Measurements from ENCODE around the gene PWWP2B.

Gene PWWP2B

GRCh38 chr10:132397036-132397541 lies at the start of gene PWWP2B:
Gene PWWP2B, plus strand, starts transcription at chr10:132397200. Its CDS starts 27 bp downstream, at chr10:132397227.
- DNase-seq, result peak; percentile 45

GRCh38 chr10:132347211-132347930 lies 49.6 kb upstream of the PWWP2B start:
- no peak for DNase-seq

GRCh38 chr10:132347931-132348267 lies 49.1 kb upstream of the PWWP2B start:
- no peak for DNase-seq

GRCh38 chr10:132349766-132350165 lies 47.2 kb upstream of the PWWP2B start:
- no peak for DNase-seq

- no peak for DNase-seq
Measured at GRCh38 chr10:132350391-132350790, 46.6 kb upstream of the PWWP2B start.

GRCh38 chr10:132350946-132351345 lies 46.1 kb upstream of the PWWP2B start:
- DNase-seq, result no peak

- DNase-seq, result no peak
Measured at GRCh38 chr10:132351611-132352010, 45.4 kb upstream of the PWWP2B start.

- DNase-seq, result peak; percentile 78
Measured at GRCh38 chr10:132352462-132353308, 44.3 kb upstream of the PWWP2B start.

GRCh38 chr10:132353456-132354355 lies 43.3 kb upstream of the PWWP2B start:
- no peak for DNase-seq

- no peak for DNase-seq
Measured at GRCh38 chr10:132354356-132355094, 42.5 kb upstream of the PWWP2B start.

- DNase-seq, result no peak
Measured at GRCh38 chr10:132355297-132355696, 41.7 kb upstream of the PWWP2B start.

- DNase-seq, result no peak
Measured at GRCh38 chr10:132355754-132356153, 41.2 kb upstream of the PWWP2B start.

GRCh38 chr10:132356621-132357195 lies 40.3 kb upstream of the PWWP2B start:
- no peak for DNase-seq

- DNase-seq, result no peak
Measured at GRCh38 chr10:132357286-132358058, 39.5 kb upstream of the PWWP2B start.

GRCh38 chr10:132359305-132360040 lies 37.5 kb upstream of the PWWP2B start:
- DNase-seq, result peak; percentile 7

- peak; percentile 31 for DNase-seq
Measured at GRCh38 chr10:132360766-132361447, 36.1 kb upstream of the PWWP2B start.

- DNase-seq, result no peak
Measured at GRCh38 chr10:132361581-132362101, 35.4 kb upstream of the PWWP2B start.

- no peak for DNase-seq
Measured at GRCh38 chr10:132362151-132362611, 34.8 kb upstream of the PWWP2B start.

- DNase-seq, result no peak
Measured at GRCh38 chr10:132363376-132363775, 33.6 kb upstream of the PWWP2B start.

All from OCI-M1 (cell line).